ENCODE results near the gene PMM2. TPM values are rescaled to one million over a fixed set of nuclear protein-coding genes. Genes with fewer than 3 reads are reported as not detected.

PMM2 gene
- total RNA-seq, 1 experiment from 2014 or later, result 35.2 TPM

- no peaks in the 10 kb centered on the region for H3K9me3 ChIP-seq (ENCODE audit: low read length)
- ATAC-seq (no peak), DNase-seq (no peak)
Observed at GRCh38 chr16:8847145-8847544, 49.5 kb downstream of the PMM2 start.

GRCh38 chr16:8847623-8848022 lies 50.0 kb downstream of the PMM2 start:
- peaks cover 5% of the 10 kb centered on the region for H3F3A ChIP-seq (ENCODE audit: low read length, unreplicated experiment)
- no peak overlapping the region for H3K27ac ChIP-seq (ENCODE audit: low read length)
- ChIA-PET CTCF (no interaction called here), POLR2A (ENCODE audit: unreplicated experiment) (no interaction called here)
- H3K9ac ChIP-seq (ENCODE audit: low read length), result no peak overlapping the region
- no peak overlapping the region for H2AFZ ChIP-seq (ENCODE audit: low read length)
- BruUV-seq (replicated peaks), result no TSS peak
- intact Hi-C loops (cut with micrococcal nuclease), result no loop called here
- 0 out of 2 replicates have a peak, but pooled peaks cover 6% of the 10 kb centered on the region for H3K79me2 ChIP-seq (ENCODE audit: low read length)
- H4K20me1 ChIP-seq (ENCODE audit: low read length), result no peaks in the 10 kb centered on the region
- peaks cover 7% of the 10 kb centered on the region; the same call in 1 of the 2 replicates for H3K36me3 ChIP-seq (ENCODE audit: low read depth, low read length)
- H3K4me1 ChIP-seq (ENCODE audit: insufficient read depth, low read length), result peaks cover 28% of the 10 kb centered on the region
- no peak for ATAC-seq
- no peaks in the 10 kb centered on the region for H3K27me3 ChIP-seq (ENCODE audit: low read length)
- no peaks in the 10 kb centered on the region for H3K9me3 ChIP-seq (ENCODE audit: low read length)
- no peaks in the 10 kb centered on the region for H3K9me2 ChIP-seq (replicated peaks; ENCODE audit: low read length)
- no peak overlapping the region for H3K4me3 ChIP-seq (ENCODE audit: low read length)
- no peak for TF ChIP-seq EZH2phosphoT487 (IDR thresholded peaks at IDR 0.05; ENCODE audit: borderline replicate concordance, low read length)
- TF ChIP-seq, protein P1, sequence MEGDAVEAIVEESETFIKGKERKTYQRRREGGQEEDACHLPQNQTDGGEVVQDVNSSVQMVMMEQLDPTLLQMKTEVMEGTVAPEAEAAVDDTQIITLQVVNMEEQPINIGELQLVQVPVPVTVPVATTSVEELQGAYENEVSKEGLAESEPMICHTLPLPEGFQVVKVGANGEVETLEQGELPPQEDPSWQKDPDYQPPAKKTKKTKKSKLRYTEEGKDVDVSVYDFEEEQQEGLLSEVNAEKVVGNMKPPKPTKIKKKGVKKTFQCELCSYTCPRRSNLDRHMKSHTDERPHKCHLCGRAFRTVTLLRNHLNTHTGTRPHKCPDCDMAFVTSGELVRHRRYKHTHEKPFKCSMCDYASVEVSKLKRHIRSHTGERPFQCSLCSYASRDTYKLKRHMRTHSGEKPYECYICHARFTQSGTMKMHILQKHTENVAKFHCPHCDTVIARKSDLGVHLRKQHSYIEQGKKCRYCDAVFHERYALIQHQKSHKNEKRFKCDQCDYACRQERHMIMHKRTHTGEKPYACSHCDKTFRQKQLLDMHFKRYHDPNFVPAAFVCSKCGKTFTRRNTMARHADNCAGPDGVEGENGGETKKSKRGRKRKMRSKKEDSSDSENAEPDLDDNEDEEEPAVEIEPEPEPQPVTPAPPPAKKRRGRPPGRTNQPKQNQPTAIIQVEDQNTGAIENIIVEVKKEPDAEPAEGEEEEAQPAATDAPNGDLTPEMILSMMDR (conservative IDR thresholded peaks at IDR 0.05; ENCODE audit: low read depth, low read length), result no peak
- DNase-seq, result no peak
- H3K4me2 ChIP-seq (ENCODE audit: low read length), result no peak overlapping the region

More at GRCh38 chr16:8847145-8847544, 49.5 kb downstream of the PMM2 start:
- intact Hi-C loops (cut with micrococcal nuclease), result no loop called here
- Histone ChIP-seq H3K27ac (ENCODE audit: low read length) (no peak overlapping the region), H4K20me1 (ENCODE audit: low read length) (no peaks in the 10 kb centered on the region), H3K4me2 (ENCODE audit: low read length) (no peak overlapping the region), H3F3A (ENCODE audit: low read length, unreplicated experiment) (peaks cover 5% of the 10 kb centered on the region), H3K9me2 (replicated peaks; ENCODE audit: low read length) (no peaks in the 10 kb centered on the region), H3K27me3 (ENCODE audit: low read length) (no peaks in the 10 kb centered on the region), H2AFZ (ENCODE audit: low read length) (no peak overlapping the region), H3K4me3 (ENCODE audit: low read length) (no peak overlapping the region), H3K9ac (ENCODE audit: low read length) (no peak overlapping the region), H3K4me1 (ENCODE audit: insufficient read depth, low read length) (peaks cover 28% of the 10 kb centered on the region), H3K79me2 (ENCODE audit: low read length) (0 out of 2 replicates have a peak, but pooled peaks cover 6% of the 10 kb centered on the region), H3K36me3 (ENCODE audit: low read depth, low read length) (peaks cover 7% of the 10 kb centered on the region; the same call in 1 of the 2 replicates)
- POLR2A ChIA-PET (ENCODE audit: unreplicated experiment), result no interaction called here
- CTCF ChIA-PET, result no interaction called here
- TF ChIP-seq, protein P1 (conservative IDR thresholded peaks at IDR 0.05; ENCODE audit: low read depth, low read length), result no peak
- TF ChIP-seq EZH2phosphoT487 (IDR thresholded peaks at IDR 0.05; ENCODE audit: borderline replicate concordance, low read length) (no peak), EZH2 (IDR thresholded peaks at IDR 0.05; ENCODE audit: low read length, unreplicated experiment) (no peak)
- no TSS peak for BruUV-seq (replicated peaks)

- H3K27me3 ChIP-seq (ENCODE audit: low read length), result no peaks in the 10 kb centered on the region
- peaks cover 7% of the 10 kb centered on the region; the same call in 1 of the 2 replicates for H3K36me3 ChIP-seq (ENCODE audit: low read depth, low read length)
- H3K79me2 ChIP-seq (ENCODE audit: low read length), result 0 out of 2 replicates have a peak, but pooled peaks cover 6% of the 10 kb centered on the region
- no peaks in the 10 kb centered on the region for H3K9me3 ChIP-seq (ENCODE audit: low read length)
- H3K9ac ChIP-seq (ENCODE audit: low read length), result peak overlapping the region; percentile 41
- H4K20me1 ChIP-seq (ENCODE audit: low read length), result no peaks in the 10 kb centered on the region
- H3K4me2 ChIP-seq (ENCODE audit: low read length), result peak overlapping the region; percentile 31
- ChIA-PET POLR2A (ENCODE audit: unreplicated experiment) (interaction anchor here (0.6 kb wide), 2 partner anchors 13 to 186 kb away, joined by 3 to 5 read pairs; no protein-coding TSS in a partner anchor), CTCF (interaction anchor here (0.5 kb wide), 1 partner anchor 21 kb away, joined by 3 read pairs; the partner anchor contains the start of gene CARHSP1)
- no peak; the same call in 1 of the 2 replicates for ATAC-seq
- H2AFZ ChIP-seq (ENCODE audit: low read length), result no peak overlapping the region
- no peak for DNase-seq
- no TSS peak for BruUV-seq (replicated peaks)
- no peak for TF ChIP-seq EZH2phosphoT487 (IDR thresholded peaks at IDR 0.05; ENCODE audit: borderline replicate concordance, low read length)
- no peak for TF ChIP-seq EZH2 (IDR thresholded peaks at IDR 0.05; ENCODE audit: low read length, unreplicated experiment)
- TF ChIP-seq, protein P1 (conservative IDR thresholded peaks at IDR 0.05; ENCODE audit: low read depth, low read length), result no peak
- H3K4me1 ChIP-seq (ENCODE audit: insufficient read depth, low read length), result peaks cover 28% of the 10 kb centered on the region
- no peaks in the 10 kb centered on the region for H3K9me2 ChIP-seq (replicated peaks; ENCODE audit: low read length)
- intact Hi-C loops (cut with micrococcal nuclease), result no loop called here
- H3K4me3 ChIP-seq (ENCODE audit: low read length), result no peak overlapping the region
- peak overlapping the region; percentile 91 for H3K27ac ChIP-seq (ENCODE audit: low read length)
- peaks cover 5% of the 10 kb centered on the region for H3F3A ChIP-seq (ENCODE audit: low read length, unreplicated experiment)
Observed at GRCh38 chr16:8848231-8848938, 50.7 kb downstream of the PMM2 start.
